GM21515 (cell line): Measurements from ENCODE around the gene USP22.
A peak's percentile ranks its signal among the peaks of the same experiment; 100 is the strongest.
"Not testable (repeated sequence)": the region's sequence is repeated elsewhere in the genome, so short reads cannot be mapped to it uniquely, and the experiment has no call there.

Experiments
- ATAC-seq: cut with Tn5 transposase; IDR thresholded peaks from one replicate; pipeline ENCODE4 v1.9.1; 2021; ENCODE audit not compliant: unreplicated experiment

Gene USP22

DNA sequence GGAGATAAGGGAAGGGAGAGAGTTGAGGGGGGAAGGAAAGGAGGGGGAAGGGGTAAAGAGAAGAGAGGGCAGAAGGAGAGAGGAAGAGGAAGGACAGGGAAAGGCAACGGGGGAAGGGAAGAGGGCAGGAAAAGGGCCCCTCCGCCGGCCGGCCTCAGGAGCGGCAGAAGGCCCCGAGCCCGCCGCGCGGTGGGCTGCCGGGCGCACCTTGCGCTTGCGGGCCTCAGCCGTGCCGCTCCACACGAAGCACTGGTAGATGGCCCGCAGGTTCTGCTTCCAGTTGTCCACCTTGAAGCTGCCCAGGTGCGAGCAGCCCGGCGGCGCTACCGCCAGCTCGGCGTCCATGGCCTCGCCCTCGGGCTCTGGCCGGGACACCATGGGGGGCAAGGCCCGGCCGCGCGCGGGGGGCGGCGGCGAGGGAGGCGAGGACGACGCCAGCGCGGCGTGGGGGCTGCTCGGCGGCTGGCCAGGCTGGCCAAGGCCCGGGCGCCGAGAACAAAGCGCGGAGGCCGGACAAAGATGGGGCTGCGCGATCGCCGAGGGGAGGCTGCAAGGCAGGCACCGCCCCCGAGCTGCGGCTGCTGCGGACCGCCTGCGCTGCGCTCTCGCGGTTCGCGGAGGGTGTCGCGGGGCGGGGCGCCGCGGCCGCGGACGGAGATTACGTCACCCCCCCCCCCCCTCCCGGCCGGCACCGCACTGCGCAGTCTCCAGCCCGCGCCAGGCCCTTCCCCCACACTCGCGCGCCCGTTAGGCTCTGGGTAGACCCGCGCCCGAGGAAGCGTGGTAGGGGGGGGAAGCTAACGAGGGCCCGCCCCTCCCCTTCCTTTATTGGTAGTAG is at the start of gene USP22:
USP22 (minus strand) TSS at position 554 of the 838 bp plus-strand sequence; CDS start at position 378, 176 bp downstream.
- ATAC-seq = peak; percentile 57

DNA sequence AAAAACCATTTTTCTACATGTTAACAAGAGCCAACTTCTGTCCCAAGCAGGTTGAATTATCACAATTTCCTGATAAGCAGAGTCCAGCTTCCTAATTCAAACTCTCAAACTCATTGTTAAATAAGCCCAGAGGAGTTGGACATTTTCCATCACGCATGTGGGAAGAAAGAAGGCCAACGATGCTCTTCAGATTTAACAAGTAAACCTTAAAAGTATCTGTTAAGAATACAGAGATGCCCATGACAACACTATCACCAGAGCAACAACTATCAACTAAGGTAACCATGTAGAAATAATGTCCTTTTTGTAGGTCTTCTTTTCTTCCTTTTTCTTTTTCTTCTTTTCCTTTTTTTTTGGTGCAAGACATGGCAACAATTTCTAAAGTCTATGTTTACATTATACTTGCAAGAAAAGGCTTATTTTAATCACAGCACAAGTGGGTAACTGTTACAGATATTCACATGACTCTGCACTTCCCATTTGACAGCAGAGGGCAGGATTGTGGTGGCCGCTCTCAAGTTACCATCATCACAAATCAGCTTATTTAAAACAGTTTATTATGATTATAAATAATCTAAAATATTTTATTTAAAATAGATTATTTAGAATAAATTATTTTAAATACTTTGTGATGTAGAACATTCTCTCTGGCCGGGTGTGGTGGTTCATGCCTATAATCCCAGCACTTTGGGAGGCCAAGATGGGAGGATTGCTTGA is 48.2 kb upstream of the USP22 start:
- ATAC-seq = no peak

DNA sequence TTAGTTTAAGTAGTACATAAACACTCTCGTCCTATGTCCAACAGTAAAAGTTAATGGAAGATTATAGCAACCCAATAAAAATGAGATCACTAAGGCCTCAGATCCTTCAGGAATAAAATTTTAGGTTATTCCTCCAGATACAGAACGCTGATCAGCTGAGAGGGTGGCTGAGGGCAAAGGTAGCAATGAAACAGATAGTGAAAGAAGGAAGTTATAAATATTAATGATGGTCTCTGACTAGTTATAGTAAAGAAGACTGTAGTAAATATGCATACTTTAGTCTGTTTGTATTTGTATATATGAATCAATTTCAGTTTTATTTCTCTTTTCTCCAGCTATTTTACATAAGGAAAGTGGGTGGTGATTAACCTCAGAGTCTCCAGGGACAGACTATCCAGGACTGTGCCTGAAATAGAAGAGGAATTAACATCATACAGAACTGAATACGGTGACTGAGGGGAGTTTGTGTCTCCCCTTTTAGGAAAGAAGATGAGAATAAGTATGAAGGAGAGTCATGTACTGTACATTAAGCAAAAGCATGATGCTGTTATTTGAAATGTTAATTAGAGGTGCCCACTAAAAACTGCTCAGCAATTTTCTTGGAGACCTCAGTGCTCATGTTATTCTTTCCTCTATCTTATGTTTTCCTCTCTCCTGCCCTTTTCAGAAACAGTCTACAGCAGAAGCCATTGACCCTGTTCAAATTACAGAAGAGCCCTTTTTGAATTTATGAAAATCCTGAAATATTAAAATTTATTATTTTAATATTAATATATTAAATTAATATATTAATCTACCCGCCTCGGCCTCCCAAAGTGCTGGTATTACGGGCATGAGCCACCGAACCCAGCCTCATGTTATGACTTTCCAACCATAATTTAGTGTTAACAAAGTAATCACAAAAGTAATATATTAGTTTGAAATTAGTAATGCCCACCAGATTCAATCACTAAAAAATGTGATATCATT is 47.4 kb upstream of the USP22 start:
- no peak for ATAC-seq

DNA sequence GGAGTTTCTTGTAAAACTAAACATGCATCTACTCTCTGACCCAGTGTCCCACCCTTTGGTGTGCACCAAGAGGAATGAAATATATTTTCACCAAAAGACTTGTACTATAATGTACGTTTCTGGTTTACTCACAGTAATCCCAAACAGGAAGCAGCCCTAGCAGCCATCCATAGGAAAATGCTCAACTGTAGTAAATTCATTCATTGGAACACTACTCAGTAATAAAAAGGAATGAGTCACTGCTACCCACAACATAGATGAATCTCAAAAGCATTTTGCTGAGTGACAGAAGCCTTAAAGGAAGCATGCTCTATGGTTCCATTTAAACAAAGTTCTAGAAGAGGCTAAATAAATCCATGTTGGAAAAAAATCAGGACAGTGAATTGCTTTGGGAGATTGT is 46.3 kb upstream of the USP22 start:
- ATAC-seq = no peak

DNA sequence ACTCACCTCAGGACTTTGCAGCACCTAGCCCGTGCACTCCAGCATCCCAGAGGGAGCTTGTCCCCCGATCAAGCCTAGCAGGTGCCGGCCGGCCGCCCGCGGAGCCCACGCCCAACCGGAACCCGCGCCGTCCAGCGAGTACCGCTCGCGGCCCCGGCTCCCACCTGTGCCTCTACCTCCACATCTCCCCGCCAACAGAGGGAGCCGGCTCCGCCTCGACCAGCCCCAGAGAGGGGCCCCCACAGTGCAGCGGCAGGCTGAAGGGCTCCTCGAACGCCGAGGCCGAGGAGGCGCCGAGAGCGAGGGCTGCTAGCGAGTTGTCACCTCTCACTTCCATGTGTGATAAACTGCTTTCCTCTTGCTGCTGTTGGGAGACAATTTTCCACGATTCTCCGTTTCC is 42.9 kb upstream of the USP22 start:
- no peak for ATAC-seq

DNA sequence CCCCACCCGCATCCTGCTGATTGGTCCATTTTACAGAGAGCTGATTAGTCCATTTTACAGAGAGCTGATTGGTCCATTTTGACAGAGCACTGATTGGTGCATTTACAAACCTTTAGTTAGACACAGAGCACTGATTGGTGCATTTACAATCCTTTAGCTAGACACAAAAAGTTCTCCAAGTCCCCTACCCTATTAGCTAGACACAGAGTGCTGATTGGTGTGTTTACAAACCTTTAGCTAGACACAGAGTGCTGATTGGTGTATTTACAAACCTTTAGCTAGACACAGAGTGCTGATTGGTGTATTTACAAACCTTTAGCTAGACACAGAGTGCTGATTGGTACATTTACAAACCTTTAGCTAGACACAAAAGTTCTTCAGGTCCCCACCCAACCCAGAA is 42.5 kb upstream of the USP22 start:
- not testable (repeated sequence) for ATAC-seq

DNA sequence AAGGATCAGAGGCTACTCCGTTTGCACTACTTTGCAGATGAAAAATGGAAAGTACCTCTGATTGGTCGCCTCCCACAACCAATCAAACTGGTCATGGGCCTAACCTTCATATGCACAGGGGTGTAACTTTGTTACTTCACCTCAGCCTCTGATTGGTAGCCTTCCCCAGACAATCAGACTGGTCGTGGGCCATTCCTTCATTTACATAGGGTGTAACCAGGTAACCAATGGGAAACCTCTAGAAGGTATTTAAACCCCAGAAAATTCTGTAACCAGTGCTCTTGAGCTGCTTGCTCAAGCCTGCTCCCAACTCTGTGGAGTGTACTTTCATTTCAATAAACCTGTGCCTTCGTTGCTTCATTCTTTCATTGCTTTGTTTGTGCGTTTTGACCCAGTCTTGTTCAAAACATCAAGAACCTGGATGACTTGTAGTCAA is 39.2 kb upstream of the USP22 start:
- no peak for ATAC-seq

DNA sequence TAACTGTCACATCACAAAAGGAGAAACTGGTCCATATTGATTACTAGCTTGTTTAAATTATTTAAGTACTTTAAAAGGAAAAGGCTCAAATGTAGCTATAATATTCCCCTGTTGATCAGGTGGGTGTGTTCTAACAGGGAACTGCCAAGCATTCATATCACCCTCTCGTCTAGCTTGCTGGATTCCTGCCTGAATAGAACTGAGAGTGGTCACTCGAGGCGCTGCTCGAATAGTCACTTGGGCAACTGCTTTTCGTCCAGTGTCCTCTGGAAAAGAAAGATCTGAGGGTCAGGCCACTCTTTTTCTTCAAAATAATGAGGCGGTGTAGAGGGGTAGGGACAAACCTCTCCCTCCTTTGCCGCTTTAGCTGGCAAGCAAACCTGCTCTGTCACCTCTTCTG is 36.4 kb upstream of the USP22 start:
- no peak for ATAC-seq

DNA sequence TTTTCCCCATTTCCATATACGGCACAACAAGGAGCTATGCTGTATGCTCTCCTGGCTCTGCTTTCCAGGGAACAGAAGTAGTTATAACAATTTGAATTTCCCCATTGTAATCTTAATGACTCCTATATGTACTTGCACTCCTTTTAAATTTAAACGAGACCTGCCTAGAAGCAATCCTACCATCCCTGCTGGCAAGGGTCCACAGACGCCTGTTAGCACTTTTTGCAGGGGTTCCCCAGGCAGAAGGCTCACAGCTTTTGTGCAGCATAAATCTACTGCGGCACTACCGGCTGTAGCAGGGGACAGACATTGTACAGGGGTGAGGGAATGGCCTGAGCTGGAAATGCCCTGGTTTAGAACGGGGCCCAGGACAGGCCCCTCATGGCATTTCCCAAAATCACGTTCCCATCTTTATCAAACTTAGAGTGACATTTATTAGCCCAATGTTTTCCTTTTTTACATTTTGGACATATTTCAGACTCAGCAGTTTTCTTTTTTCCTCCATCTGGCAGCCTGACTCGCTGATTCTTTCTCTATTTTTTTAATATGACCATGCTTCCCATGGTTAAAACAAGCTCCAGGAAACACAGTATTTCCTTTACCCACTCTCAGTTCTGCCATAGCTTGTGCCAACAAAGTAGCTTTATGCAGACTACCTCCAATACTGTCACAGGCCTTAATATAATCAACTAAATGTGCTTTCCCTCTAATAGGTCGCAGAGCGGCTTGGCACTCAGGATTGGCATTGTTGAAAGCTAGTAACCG is 35.4 kb upstream of the USP22 start:
- ATAC-seq = no peak

DNA sequence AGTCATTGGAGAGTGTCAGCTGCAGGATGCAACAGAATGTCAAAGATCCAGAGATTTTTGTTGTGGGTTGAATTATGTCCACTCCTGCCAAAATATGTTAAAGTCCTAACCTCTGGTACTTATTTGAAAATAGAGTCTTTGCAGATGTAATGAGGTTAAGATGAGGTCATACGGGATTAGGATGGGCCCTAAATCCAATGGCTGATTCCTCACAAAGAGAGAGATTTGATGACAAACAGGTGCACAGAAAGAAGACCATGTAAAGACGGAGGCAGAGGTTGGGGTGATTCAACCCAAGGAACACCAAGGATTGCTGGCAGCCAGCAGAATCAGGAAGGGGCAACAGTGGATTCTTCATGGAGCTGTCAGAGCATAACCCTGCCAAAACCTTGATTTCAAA is 34.5 kb upstream of the USP22 start:
- ATAC-seq = no peak

DNA sequence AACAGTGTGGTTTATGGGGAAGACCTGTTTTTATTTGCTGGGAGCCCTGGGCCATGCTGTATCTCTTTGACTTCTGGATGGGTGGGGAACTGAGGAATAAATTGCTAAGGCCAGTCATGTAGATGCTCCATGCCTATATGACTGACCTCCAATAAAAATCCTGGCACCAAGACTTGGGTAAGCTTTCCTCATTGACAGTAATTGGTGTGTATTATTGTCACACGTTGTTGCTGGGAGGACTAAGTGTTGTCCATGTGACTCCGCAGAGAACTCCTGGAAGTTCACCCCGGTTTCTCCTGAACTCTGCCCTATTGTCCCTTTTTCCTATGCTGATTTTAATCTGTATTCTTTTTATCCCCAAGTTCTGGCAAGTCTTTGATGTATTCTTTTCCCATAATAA is 33.4 kb upstream of the USP22 start:
- no peak for ATAC-seq

DNA sequence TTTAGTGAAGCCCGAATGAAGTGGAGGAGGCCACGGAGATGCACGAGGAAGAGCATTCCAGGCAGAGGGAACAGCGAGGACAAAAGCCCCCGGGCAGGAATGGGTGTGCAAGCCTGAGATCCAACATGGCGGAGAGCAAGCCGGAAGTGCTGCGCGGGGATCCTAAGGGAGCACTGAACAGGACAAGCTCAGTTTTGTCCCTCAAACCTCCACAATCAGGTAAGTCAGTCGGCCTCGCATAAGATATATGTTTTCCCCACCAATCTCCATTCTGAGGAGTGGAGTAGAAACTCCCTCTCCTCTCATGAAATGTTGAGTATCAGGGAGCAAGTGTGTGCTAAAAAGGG is 32.9 kb upstream of the USP22 start:
- ATAC-seq = no peak

DNA sequence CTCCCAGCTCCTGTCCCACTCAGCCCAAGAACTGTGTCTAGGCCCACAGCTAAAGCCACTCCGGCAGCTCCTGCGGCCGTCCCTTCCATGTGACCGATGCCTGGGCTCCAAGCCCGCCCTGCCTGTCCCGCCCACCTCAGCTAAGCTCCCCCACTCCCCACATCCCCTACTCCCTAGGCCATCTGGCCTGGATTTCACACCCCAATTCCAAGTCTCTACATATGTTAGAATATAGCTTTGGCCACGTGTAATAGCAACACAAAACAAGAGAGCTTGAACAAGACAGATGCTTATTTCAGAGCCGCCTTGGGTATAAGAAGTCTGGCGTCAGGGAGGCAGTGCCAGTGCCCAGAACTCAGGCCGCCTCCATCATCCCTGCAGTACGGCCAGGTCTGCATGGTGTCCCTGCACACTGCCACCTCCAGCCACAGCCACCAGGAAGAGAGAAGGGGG is 30.0 kb upstream of the USP22 start:
- ATAC-seq = no peak

DNA sequence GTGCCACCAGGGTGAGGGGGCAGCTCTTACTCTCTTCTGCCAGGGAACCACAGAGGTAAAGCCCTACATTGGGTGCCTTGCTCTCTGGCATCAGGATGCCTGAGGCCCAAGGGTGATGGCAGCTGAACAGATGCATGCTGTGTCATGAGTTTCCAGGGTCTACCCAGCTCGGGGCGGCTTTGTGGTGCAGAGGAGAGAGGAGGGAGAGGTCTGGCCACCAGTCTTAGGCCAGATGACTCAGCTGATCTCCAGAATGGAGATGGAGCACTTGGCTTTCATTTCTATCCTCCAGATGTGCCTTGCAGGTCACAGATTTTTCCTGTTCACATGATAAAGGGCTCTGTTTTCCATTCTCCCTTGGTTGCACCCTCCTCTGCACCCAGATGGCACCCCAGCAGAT is 23.6 kb upstream of the USP22 start:
- no peak for ATAC-seq

DNA sequence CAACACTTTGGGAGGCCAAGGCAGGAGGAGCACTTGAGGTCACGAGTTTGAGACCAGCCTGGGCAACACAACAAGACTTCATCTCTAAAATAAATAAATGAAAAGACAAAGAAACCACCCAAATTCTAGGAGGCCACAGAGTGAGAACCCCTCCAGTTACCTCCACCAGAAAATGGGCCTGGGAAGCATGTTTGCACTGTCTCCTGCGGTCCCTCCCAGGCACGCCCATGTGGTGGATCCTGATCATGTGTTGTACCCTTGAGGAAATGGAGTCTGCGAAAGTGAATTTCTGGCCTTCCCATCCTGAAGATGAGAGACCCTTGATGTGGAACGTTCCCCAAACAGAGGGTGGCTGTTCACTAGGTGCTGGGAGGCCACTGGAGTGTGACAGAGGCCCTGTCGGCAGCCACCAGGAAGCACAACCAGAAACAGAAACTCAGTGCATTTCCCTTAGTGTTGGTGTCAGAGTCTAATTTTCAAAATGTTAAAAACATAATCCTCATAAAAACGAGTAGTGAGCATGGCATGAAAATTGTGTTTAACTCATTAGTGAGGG is 19.2 kb upstream of the USP22 start:
- peak; percentile 82 for ATAC-seq

DNA sequence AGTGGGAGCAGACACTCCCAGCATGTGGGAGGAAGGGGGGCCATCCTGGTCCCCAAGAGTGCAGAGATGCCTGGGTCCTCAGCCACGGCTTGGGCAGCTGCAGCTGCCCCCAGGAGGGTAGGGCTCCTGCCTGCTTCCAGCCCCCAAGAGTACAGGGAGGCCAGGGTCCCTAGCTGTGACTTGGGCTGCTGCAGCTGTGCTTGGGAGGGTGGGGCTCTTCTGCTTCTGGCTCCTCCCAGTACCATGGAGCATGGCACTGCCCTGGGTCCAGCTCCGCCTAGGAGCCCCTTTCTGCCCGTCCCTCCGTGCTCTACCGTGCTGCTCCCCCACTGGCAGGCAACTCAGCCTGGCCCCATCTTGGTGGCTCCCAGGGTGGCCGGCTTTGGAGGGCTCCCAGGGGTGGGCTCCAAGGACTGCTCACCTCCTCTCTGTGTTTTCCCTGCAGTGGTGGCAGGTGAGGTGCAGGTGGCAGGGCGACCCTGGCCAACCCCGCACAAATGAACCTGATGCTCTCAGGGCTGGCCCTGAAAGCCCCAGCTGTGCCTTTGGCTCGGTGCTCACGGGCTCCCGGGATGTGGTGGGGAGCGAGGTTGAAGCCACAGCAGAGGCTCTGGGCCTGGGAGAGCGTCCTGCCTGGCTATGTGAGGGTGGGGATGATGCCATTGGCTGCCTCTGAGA is 18.5 kb upstream of the USP22 start:
- ATAC-seq = no peak

DNA sequence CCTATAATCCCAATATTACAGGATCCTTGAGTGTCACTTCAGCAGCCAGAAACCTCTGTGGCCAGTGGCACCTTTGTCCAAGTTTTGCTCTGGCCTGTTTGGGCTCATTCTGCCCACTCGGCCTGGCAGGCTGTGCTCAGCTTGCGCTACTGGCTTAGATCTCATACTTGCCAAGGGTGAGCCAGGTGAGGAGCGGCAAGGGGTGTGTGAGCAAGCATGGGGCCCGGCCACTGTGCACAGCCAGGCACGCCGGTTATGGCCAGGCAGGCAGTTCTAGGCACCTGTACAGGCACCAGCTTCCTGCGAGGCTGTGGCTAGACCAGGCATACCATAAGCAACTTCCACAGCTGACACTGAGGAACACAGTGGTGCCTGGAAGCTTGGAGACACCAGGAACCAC is 16.9 kb upstream of the USP22 start:
- no peak for ATAC-seq

DNA sequence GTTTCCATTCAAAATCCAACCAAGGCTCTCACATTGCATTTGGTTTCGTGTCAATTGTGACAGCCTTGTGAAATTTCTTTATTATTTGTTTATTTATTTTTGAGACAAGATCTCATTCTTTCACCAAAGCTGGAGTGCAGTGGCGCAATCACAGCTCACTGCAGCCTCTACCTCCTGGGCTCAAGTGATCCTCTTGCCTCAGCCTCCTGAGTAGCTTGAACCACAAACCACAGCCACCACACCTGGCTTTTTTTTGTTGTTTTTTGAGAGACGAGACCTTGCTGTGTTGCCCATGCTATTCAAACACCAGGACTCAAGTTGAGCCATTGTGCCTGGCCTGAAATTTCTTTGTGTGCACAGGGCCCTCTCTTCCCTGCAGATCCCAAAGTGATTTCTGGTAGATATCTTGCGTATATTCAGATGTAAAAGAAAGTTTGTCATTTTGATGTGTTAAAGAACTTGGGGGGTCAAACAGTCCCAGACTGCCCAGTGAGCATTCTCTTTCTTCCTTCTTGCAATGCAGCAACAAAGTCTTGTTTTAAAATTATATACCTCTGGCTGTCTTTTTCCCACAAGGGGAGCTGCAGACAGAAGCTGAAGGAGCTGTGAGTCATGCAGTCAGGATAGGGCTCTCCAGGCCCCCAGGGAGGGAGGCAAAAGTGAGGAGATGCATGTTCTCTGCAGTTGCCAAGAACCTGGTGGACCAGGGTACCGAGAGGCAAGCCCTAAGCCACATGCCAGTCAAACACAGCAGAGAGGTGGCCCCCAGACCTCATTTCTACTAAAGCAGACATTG is 15.5 kb upstream of the USP22 start:
- no peak for ATAC-seq

DNA sequence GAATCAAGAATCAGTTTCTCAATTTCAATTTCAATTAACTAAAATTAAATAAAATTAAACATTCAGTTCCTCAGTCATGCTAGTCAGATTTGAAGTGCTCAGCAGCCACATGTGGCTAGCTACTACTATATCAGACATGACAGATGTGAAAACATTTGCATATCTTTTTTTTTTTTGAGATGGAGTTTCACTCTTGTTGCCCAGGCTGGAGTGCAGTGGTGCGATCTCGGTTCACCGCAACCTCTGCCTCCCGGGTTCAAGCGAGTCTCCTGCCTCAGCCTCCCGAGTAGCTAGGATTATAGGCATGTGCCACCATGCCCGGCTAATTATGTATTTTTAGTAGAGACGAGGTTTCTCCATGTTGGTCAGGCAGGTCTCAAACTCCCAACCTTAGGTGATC is 10.2 kb upstream of the USP22 start:
- ATAC-seq = peak; percentile 69
